ENCODE measurements around the gene F10. TPM values are rescaled to one million over a fixed set of nuclear protein-coding genes. Genes with fewer than 3 reads are reported as not detected.

F10 gene
- total and polyA plus RNA-seq, 9 of the 15 experiments (the other 6 are each of a cell fraction or from before 2014, with no cell fraction given): 0.04 to 0.09 (median 0.07) TPM; not detected in 5

DNA sequence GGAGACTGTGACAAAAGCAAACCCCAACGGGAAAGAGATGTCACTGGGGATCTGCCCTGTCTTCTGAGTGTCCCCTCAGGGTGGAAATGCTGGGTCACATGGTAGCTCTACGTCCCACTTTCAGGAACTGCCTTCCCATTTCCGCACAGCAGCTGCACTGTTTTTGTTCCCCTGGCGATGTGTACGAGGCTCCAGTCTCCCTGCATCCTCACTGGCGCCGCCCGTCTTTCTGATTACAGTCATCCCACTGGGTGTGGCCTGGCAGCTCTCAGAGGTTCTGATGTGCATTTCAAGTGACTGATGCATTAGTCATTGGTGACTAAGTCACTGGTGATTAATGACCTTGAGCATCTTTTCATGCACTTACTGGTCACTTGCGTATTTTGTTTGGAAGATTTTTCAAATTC, 64.7 kb downstream of the F10 start (continued):
- TF ChIP-seq CHD4 (IDR thresholded peaks at IDR 0.05; ENCODE audit: insufficient read depth, insufficient replicate concordance, low read depth, low read length, poor library complexity, severe bottlenecking): no peak
- TF ChIP-seq POLR2A (conservative IDR thresholded peaks at IDR 0.05): 0 out of 2 replicates have a peak, but pooled peaks have one; percentile 29
- peak; percentile 65 for TF ChIP-seq ARID1B (IDR thresholded peaks at IDR 0.05)
- TF ChIP-seq DDX20 (tag; IDR thresholded peaks at IDR 0.05; ENCODE audit: low read depth): no peak
- no peak for TF ChIP-seq TSC22D4 (tag; IDR thresholded peaks at IDR 0.05)
- no peak for TF ChIP-seq ZNF133 (CRISPR knock-in tag; IDR thresholded peaks at IDR 0.05)
- TF ChIP-seq ZNF584 (CRISPR knock-in tag; IDR thresholded peaks at IDR 0.05; ENCODE audit: low read depth): no peak
- no peak for TF ChIP-seq STAT6 (CRISPR knock-in tag; IDR thresholded peaks at IDR 0.05)
- TF ChIP-seq ZNF707 (CRISPR knock-in tag; conservative IDR thresholded peaks at IDR 0.05): no peak
- no peak for TF ChIP-seq ZNF785 (CRISPR knock-in tag; IDR thresholded peaks at IDR 0.05)
- no peak for TF ChIP-seq RBM39 (optimal IDR thresholded peaks at IDR 0.05; ENCODE audit: low read depth, low read length)
- TF ChIP-seq, protein P1, sequence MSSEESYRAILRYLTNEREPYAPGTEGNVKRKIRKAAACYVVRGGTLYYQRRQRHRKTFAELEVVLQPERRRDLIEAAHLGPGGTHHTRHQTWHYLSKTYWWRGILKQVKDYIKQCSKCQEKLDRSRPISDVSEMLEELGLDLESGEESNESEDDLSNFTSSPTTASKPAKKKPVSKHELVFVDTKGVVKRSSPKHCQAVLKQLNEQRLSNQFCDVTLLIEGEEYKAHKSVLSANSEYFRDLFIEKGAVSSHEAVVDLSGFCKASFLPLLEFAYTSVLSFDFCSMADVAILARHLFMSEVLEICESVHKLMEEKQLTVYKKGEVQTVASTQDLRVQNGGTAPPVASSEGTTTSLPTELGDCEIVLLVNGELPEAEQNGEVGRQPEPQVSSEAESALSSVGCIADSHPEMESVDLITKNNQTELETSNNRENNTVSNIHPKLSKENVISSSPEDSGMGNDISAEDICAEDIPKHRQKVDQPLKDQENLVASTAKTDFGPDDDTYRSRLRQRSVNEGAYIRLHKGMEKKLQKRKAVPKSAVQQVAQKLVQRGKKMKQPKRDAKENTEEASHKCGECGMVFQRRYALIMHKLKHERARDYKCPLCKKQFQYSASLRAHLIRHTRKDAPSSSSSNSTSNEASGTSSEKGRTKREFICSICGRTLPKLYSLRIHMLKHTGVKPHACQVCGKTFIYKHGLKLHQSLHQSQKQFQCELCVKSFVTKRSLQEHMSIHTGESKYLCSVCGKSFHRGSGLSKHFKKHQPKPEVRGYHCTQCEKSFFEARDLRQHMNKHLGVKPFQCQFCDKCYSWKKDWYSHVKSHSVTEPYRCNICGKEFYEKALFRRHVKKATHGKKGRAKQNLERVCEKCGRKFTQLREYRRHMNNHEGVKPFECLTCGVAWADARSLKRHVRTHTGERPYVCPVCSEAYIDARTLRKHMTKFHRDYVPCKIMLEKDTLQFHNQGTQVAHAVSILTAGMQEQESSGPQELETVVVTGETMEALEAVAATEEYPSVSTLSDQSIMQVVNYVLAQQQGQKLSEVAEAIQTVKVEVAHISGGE (CRISPR knock-in tag; IDR thresholded peaks at IDR 0.05): no peak
- no peak for TF ChIP-seq SP1 (CRISPR knock-in tag; IDR thresholded peaks at IDR 0.05)
- peak; percentile 49; the same call in 1 of the 2 replicates for TF ChIP-seq SMARCC2 (IDR thresholded peaks at IDR 0.05; ENCODE audit: low read depth)
- no peak for TF ChIP-seq ZNF232 (CRISPR knock-in tag; IDR thresholded peaks at IDR 0.05)
- 0 out of 4 replicates have a peak, but pooled peaks of 1 of the 2 experiments have one; percentile 17 for TF ChIP-seq NRF1 (conservative IDR thresholded peaks at IDR 0.05 in 1 of 2, IDR thresholded peaks at IDR 0.05 in 1 of 2)
- TF ChIP-seq MYBL2 (IDR thresholded peaks at IDR 0.05; ENCODE audit: low read depth): no peak
- no peak for TF ChIP-seq MYBL2 (CRISPR knock-in tag; IDR thresholded peaks at IDR 0.05; ENCODE audit: borderline replicate concordance)
- no peak for TF ChIP-seq DNMT1 (IDR thresholded peaks at IDR 0.05)
- TF ChIP-seq IFI16 (CRISPR knock-in tag; IDR thresholded peaks at IDR 0.05): no peak
- TF ChIP-seq MBD1 (CRISPR knock-in tag; IDR thresholded peaks at IDR 0.05): no peak
- TF ChIP-seq ZNF311 (CRISPR knock-in tag; IDR thresholded peaks at IDR 0.05): no peak
- TF ChIP-seq ZNF79 (CRISPR knock-in tag; IDR thresholded peaks at IDR 0.05; ENCODE audit: low read depth): no peak

Measured in K562 (cell line).